Subcutaneous adipose tissue (tissue), 4 donors: ENCODE data around the gene DNAJC13. TPM values are rescaled to one million over a fixed set of nuclear protein-coding genes. Genes with fewer than 3 reads are reported as not detected.

Experiments used
- CTCF ChIP-seq: fragments of 450-650 bp; IDR thresholded peaks from one replicate; pipeline ENCODE4 v1.5.1; 2016; ENCODE audit warnings: low read depth, mild to moderate bottlenecking, control low read depth, antibody characterized with exemption, moderate library complexity
- total RNA-seq, 4 donors: library from RNA; depleted of rRNA; stranded (reverse); fragments of >200 nt; gene quantifications; one replicate each; pipeline ENCODE4 v1.1.0, GENCODE V29; 2016

Gene DNAJC13
- total RNA-seq, 4 donors from 2014 or later: 55.6 to 79.7 (median 66.3) TPM

DNA sequence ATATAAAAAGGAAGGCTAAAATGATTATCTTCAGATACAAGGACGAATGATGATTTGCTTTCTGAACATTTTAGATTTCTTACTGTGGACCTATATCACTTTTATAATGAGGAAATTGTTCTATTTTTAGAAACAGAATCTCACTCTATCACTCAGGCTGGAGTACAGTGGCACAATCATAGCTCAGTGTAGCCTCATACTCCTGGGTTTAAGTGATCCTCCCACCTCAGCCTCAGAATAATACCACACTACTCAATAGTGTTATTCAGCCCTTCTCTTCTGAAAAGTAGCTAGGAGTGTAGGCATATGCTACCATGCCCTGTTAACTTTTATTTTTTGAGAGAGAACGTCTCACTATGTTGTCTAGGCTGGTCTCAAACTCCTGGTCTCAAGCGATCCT lies 15.8 kb downstream of the DNAJC13 start:
- TF ChIP-seq CTCF: no peak

- no peak for TF ChIP-seq CTCF
Observed at GRCh38 chr3:132435224-132435910, 18.1 kb downstream of the DNAJC13 start.

GRCh38 chr3:132435911-132436425 lies 18.7 kb downstream of the DNAJC13 start:
- no peak for TF ChIP-seq CTCF

- TF ChIP-seq CTCF: no peak
Observed at GRCh38 chr3:132443421-132443820, 26.1 kb downstream of the DNAJC13 start.

DNA sequence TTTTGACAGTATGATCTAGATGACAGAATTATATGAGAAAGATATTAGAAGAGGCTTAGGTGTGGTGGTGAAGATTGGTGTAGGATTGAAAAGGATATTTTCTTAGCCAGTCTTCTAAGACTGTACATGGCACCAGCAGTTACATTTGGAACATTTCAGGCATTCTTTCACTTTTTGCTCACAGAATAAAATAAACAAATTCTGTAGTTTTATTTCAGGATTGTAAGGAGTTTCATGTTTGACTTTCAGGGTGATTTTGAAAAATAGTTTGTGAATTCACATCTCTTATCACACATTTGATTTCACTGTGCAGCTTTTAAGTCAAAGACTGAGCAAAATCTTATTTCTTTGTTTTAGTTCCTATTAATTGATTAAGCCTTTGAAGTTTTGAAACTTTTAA lies 27.1 kb downstream of the DNAJC13 start:
- TF ChIP-seq CTCF: no peak

GRCh38 chr3:132445817-132446216 lies 28.5 kb downstream of the DNAJC13 start:
- no peak for TF ChIP-seq CTCF

- TF ChIP-seq CTCF: no peak
Observed at GRCh38 chr3:132448216-132448961, 31.1 kb downstream of the DNAJC13 start.
